ENCODE results near the gene CCDC57. TPM values are rescaled to one million over a fixed set of nuclear protein-coding genes. Genes with fewer than 3 reads are reported as not detected.

Gene CCDC57
- total and polyA plus RNA-seq, 2 experiments from 2014 or later, result 15.7 to 29.8 TPM

DNA sequence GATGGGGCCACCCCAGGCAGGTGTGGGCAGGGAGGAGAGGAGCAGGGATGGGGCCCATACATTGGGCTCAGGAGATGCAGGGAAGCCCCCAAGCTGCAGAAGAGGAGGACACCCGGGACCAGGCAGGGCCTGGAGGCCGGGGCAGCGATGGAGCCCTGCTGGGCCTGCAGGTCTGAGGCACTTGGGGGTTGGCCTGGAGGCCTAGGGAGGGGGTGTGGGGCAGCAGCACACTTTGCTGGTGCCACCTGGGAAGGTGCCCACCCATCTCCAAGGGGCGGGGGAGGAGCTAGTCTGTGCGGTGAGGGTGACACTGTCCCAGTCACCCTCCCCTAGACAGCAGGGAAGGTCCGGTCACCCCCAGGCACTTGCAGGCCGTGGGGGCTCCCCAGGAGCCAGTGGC, 6.4 kb upstream of the CCDC57 start:
- Histone ChIP-seq H3K27ac (no peak overlapping the region), H2AFZ (no peak overlapping the region)

DNA sequence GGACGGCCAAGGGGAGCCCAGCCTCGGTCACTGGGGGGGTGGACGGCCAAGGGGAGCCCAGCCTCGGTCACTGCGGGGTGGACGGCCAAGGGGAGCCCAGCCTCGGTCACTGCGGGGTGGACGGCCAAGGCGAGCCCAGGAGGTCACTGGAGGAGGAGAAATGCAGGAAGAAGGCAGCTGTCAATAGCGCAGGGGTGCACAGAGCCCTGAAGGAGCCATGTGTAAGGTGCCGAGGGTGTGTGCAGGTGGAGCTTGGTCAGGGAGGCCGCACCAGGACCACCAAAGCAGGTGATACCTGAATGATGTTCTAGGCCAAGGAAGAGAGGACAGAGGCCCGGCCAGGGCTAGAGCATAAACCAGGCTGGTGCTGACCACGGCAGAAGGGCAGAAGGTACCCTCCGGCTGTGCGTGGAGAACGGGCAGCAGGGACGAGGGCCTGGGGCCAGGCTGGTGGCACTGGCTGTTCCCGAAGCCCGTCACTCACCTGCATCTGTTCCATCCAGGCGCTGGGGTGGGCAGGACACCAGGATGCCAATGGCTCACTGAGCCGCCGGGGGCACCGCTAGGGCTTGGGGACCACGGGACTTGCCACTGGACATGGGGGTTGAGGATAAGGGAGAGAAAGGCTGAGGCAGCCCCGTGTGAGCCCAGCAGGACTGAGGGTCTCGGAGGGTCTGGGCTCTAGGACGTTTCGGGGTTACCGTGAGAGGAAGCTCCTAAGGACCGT, 5.9 kb upstream of the CCDC57 start:
- WGBS (ENCODE audit: low lambda C conversion rate, missing lambda C conversion rate), result 92% methylated on average over 30 of the region's 32 CpGs
- Histone ChIP-seq H3K79me2 (no peaks in the 10 kb centered on the region), H3K4me2 (no peak overlapping the region)

More for the DNA sequence above, 6.4 kb upstream of the CCDC57 start:
- no peaks in the 10 kb centered on the region for H3K4me1 ChIP-seq (ENCODE audit: insufficient read depth)
- no peak overlapping the region for H3K4me3 ChIP-seq
- no peak for DNase-seq (ENCODE audit: low spot score)
- WGBS (ENCODE audit: low lambda C conversion rate, missing lambda C conversion rate), result 100% methylated on average over 4 of the region's 7 CpGs
- no peaks in the 10 kb centered on the region for H4K20me1 ChIP-seq (ENCODE audit: insufficient read depth, poor library complexity, severe bottlenecking)
- TF ChIP-seq EZH2phosphoT487 (IDR thresholded peaks at IDR 0.05; ENCODE audit: low read depth, severe bottlenecking, unreplicated experiment), result no peak
- TF ChIP-seq, protein P1, sequence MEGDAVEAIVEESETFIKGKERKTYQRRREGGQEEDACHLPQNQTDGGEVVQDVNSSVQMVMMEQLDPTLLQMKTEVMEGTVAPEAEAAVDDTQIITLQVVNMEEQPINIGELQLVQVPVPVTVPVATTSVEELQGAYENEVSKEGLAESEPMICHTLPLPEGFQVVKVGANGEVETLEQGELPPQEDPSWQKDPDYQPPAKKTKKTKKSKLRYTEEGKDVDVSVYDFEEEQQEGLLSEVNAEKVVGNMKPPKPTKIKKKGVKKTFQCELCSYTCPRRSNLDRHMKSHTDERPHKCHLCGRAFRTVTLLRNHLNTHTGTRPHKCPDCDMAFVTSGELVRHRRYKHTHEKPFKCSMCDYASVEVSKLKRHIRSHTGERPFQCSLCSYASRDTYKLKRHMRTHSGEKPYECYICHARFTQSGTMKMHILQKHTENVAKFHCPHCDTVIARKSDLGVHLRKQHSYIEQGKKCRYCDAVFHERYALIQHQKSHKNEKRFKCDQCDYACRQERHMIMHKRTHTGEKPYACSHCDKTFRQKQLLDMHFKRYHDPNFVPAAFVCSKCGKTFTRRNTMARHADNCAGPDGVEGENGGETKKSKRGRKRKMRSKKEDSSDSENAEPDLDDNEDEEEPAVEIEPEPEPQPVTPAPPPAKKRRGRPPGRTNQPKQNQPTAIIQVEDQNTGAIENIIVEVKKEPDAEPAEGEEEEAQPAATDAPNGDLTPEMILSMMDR (IDR thresholded peaks at IDR 0.05; ENCODE audit: poor library complexity), result no peak
- TF ChIP-seq EZH2 (IDR thresholded peaks at IDR 0.05; ENCODE audit: borderline replicate concordance), result no peak
- H3K36me3 ChIP-seq (replicated peaks; ENCODE audit: insufficient read depth, low read depth), result no peaks in the 10 kb centered on the region
- no peaks in the 10 kb centered on the region for H3K9me3 ChIP-seq (ENCODE audit: low read depth)
- no peak overlapping the region for H3K4me2 ChIP-seq
- no peaks in the 10 kb centered on the region for H3K9me2 ChIP-seq (replicated peaks; ENCODE audit: insufficient read depth)
- no peaks in the 10 kb centered on the region for H3K27me3 ChIP-seq
- no peaks in the 10 kb centered on the region for H3K79me2 ChIP-seq

DNA sequence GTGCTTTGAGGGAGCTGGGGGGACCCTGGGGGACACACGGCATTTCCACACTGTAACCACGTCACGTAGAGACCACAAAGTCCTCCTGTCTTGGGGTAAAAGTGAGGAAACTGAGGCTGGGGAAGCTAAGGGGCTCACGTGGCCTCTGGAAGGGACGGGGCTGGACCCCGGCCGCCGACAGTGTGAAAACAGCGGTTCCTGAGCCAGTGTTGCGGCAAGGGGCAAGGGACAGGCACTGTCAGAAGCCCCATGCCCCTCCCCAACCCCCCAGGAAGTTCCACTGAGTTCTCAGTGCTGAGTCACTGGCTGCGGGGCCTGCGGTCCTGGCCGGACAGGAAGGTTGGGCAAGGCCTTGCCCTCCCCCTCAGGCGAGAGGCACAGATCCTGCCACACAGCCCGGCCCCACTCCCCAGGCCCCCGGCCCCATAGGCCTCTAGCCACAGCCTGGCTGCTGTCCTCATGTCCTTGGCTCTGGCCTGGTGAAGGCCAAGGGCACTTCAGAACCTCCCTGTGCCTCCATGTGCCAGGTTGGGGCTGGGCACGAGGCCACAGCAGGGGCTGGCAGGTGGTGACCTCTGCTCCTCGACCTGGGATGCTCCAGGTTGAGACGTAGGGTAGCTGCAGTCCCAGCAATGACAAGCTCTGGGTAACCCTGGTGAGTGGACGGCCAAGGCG, 5.0 kb upstream of the CCDC57 start:
- TF ChIP-seq, protein P1 (IDR thresholded peaks at IDR 0.05; ENCODE audit: poor library complexity), result no peak
- TF ChIP-seq EZH2phosphoT487 (IDR thresholded peaks at IDR 0.05; ENCODE audit: low read depth, severe bottlenecking, unreplicated experiment), result no peak
- TF ChIP-seq EZH2 (IDR thresholded peaks at IDR 0.05; ENCODE audit: borderline replicate concordance), result no peak
- no peaks in the 10 kb centered on the region for H4K20me1 ChIP-seq (ENCODE audit: insufficient read depth, poor library complexity, severe bottlenecking)
- peak overlapping the region; percentile 67 for H3K27ac ChIP-seq
- no peak overlapping the region for H2AFZ ChIP-seq
- H3K36me3 ChIP-seq (replicated peaks; ENCODE audit: insufficient read depth, low read depth), result no peaks in the 10 kb centered on the region
- no peak overlapping the region for H3K4me2 ChIP-seq
- H3K27me3 ChIP-seq, result no peaks in the 10 kb centered on the region
- no peaks in the 10 kb centered on the region for H3K4me1 ChIP-seq (ENCODE audit: insufficient read depth)
- H3K9me2 ChIP-seq (replicated peaks; ENCODE audit: insufficient read depth), result no peaks in the 10 kb centered on the region
- no peak overlapping the region for H3K4me3 ChIP-seq
- peak; percentile 60 for DNase-seq (ENCODE audit: low spot score)
- no peaks in the 10 kb centered on the region for H3K9me3 ChIP-seq (ENCODE audit: low read depth)
- H3K79me2 ChIP-seq, result no peaks in the 10 kb centered on the region
- 69% methylated on average over 19 of the region's 21 CpGs for WGBS (ENCODE audit: low lambda C conversion rate, missing lambda C conversion rate)

More for the DNA sequence above, 5.9 kb upstream of the CCDC57 start:
- Histone ChIP-seq H3K4me3 (no peak overlapping the region), H2AFZ (no peak overlapping the region), H3K36me3 (replicated peaks; ENCODE audit: insufficient read depth, low read depth) (no peaks in the 10 kb centered on the region), H3K27ac (no peak overlapping the region), H3K9me3 (ENCODE audit: low read depth) (no peaks in the 10 kb centered on the region), H4K20me1 (ENCODE audit: insufficient read depth, poor library complexity, severe bottlenecking) (no peaks in the 10 kb centered on the region), H3K27me3 (no peaks in the 10 kb centered on the region), H3K9me2 (replicated peaks; ENCODE audit: insufficient read depth) (no peaks in the 10 kb centered on the region), H3K4me1 (ENCODE audit: insufficient read depth) (no peaks in the 10 kb centered on the region)
- TF ChIP-seq EZH2 (IDR thresholded peaks at IDR 0.05; ENCODE audit: borderline replicate concordance), result no peak
- TF ChIP-seq, protein P1 (IDR thresholded peaks at IDR 0.05; ENCODE audit: poor library complexity), result no peak
- TF ChIP-seq EZH2phosphoT487 (IDR thresholded peaks at IDR 0.05; ENCODE audit: low read depth, severe bottlenecking, unreplicated experiment), result no peak
- DNase-seq (ENCODE audit: low spot score), result no peak

Data from hepatocyte (in vitro differentiated cells).